ENCODE measurements around the gene LRCOL1.

LRCOL1 gene

GRCh38 chr12:132561427-132562156, 48.8 kb downstream of the LRCOL1 start:
- DNase-seq: no peak

- peak; percentile 82 for DNase-seq
Observed at GRCh38 chr12:132560614-132561426, 49.6 kb downstream of the LRCOL1 start.

- no peak for DNase-seq
Observed at GRCh38 chr12:132560364-132560613, 50.1 kb downstream of the LRCOL1 start.

- DNase-seq: peak; percentile 78
Observed at GRCh38 chr12:132559652-132560363, 50.6 kb downstream of the LRCOL1 start.

- no peak for DNase-seq
Observed at GRCh38 chr12:132558861-132559623, 51.3 kb downstream of the LRCOL1 start.

DNA sequence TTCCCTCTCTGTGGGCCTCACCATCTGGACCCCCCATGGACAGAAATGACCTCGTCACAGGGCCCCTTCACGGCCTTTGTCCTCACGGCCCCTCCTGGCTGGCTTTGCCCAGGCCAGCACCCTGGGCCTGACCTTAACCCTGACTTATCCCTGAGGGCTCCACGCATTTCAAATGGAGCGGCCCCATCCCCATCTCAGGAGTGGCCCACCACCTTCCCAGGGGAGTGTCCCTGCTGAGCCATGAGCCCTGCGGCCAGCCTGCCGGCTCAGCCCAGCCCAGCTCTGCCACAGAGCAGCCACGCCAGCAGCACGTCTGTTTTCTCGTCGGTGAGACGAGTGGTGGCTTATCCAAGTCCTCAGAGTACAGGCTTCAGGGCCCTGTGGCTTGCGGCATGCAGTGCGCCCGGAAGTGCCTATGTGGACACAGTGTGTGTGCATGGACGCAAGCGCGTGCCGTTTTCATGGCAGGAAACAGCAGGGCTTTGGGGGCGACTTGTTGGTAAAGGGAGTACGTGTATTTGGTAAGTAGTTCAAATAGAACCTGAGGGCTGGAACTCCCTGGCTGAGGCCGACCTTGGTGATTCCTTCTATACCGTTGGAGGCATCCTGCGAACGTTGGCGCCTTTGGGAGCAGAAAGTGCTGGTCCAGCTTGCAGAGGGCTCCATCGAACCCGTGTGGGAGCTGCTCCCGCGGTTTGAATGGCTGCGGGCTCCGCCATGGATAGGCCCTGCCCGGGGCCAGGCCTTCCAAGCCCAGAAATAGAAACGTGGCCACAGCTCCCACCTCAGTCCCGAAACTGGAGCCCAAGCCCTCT, 52.1 kb downstream of the LRCOL1 start:
- no peak for DNase-seq

DNA sequence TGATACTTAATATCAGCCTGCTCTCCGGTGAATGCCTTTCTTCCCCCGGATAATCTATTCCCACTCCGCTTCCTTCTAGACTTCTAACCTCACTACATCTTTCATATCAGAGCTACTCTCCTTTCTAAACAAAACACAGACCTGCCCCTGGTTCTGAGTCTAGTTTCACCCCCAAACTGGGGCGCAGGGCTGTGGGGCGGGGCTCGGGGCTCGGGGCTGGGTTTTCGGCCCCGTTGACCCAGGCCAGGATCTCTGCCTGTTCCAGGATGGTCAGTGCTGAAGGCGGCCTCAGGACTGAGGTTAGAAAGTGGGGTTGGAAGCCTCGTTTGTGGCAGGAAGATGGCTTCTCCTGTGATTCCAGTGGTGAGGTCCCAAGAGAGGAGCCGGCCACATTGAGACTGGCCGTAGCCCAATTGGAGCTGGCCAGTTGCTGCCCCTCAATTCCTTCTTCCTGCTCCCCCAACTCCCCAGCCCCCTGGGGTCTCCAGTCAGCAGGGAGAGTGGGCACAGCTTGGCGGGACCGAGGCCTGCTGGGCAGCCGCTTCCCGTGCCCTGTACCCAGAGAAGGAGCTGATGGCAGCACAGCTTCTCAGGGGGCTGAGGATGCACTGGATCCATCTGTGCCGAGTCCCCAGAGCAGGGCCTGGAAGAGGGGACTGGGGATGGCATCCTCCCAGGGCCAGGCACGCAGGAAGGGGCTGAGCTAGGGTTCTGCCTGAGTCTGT, 52.9 kb downstream of the LRCOL1 start:
- no peak for DNase-seq

DNA sequence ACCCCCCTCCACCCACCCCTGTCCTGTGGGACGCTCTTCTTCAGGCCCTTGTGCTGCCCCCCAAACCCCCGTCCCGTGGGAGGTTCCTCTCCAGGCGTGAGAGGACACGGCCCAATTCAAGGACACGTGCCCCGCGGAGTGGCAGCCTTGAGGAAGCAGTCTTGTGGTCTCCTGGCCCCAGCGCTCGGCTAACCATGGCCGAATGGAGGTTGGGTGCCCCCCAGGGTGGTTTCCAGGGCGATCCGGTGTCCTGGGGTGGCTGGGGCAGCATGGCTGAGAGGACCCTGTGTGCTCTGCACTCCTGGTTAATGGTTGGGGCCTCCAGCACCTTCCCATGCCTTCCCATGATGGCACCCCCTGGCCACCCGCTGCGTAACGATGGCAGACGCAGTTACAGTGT, 53.6 kb downstream of the LRCOL1 start:
- no peak for DNase-seq

GRCh38 chr12:132556216-132556615, 54.2 kb downstream of the LRCOL1 start:
- DNase-seq: no peak

DNA sequence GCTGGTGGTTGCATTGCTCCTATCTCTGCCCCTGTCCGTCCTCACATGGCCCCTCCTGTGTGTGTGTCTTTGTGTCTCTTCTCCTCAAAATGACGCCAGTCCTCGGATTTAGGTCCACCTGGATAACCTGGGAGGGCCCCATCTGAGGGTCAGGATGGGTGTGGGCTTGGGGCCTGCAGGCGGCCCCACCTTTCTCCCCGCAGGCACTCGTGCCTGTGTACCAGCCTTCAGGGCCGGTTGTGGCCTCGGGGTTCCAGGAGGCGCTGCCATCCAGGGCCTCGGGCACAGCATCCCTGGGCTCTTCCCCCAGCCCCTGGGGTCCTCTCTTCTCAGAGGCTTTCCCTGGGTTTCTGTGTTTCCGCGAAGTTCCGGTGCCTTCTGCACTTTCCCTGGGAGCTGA, 54.7 kb downstream of the LRCOL1 start:
- no peak for DNase-seq

GRCh38 chr12:132554845-132555630, 55.3 kb downstream of the LRCOL1 start:
- DNase-seq: no peak
